GM19351 (cell line): ENCODE measurements around the gene DEFB131A.
"Not testable (repeated sequence)": the region's sequence is repeated elsewhere in the genome, so short reads cannot be mapped to it uniquely, and the experiment has no call there.

Experiments
- ATAC-seq: cut with Tn5 transposase; IDR thresholded peaks from one replicate; pipeline ENCODE4 v1.9.1; 2021; ENCODE audit warnings: mild to moderate bottlenecking, moderate library complexity; ENCODE audit not compliant: unreplicated experiment

DEFB131A gene

DNA sequence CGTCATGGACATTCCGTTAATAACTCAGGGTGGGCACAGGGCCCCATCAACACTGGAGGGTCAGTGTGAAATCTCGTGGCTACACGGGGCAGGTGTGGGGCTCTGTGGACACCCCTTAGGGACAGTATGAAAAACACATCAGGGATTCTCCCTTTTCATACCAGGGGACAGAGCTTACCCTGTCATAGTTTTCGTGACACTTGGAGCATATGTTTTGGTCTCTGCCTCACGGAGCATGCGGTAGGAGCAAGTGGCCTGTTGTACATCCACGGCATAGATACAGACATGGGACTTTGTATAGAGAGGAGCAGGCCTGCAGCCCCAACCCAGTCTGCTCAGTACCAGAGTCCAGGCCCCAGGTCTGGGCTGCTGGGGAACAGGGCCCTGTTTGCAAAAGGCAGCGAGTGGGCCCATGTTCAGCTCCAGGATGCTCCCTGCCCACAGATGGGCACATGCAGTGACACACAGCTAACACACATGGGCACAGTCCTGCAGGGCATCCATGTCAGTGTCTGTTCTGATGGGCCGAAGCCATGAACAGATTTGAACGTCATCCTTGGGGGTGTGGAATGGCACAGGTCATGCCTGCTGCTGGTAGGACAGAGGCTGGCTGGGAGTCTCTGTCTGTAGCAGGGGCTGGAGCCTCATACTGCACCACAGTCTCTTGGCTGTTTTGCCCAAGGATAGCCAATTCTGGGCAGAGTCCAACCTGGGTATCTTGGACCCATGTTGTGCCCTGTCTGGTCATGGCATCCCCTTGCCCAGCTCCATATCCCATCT is 50.2 kb downstream of the DEFB131A start:
- ATAC-seq, result not testable (repeated sequence)

DNA sequence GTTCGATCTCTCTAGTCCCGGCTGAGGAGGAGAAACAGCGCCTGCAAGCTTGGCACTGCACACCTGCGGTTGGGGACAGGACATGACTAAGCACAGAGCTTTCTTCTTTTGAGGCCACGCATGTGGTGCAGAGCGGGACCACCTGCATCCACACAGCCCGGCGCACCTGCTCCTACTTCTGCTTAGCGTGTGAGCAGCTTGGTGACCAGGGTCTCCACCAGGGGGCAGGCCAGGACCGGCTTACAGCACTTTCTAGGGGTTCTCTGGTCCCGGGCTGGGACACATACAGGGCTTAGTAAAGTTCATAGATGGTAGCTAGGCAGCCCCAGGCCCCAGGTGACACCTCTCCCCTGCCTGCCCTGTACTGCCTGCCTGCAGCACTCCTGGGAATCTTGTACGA is 51.2 kb downstream of the DEFB131A start:
- ATAC-seq, result not testable (repeated sequence)

DNA sequence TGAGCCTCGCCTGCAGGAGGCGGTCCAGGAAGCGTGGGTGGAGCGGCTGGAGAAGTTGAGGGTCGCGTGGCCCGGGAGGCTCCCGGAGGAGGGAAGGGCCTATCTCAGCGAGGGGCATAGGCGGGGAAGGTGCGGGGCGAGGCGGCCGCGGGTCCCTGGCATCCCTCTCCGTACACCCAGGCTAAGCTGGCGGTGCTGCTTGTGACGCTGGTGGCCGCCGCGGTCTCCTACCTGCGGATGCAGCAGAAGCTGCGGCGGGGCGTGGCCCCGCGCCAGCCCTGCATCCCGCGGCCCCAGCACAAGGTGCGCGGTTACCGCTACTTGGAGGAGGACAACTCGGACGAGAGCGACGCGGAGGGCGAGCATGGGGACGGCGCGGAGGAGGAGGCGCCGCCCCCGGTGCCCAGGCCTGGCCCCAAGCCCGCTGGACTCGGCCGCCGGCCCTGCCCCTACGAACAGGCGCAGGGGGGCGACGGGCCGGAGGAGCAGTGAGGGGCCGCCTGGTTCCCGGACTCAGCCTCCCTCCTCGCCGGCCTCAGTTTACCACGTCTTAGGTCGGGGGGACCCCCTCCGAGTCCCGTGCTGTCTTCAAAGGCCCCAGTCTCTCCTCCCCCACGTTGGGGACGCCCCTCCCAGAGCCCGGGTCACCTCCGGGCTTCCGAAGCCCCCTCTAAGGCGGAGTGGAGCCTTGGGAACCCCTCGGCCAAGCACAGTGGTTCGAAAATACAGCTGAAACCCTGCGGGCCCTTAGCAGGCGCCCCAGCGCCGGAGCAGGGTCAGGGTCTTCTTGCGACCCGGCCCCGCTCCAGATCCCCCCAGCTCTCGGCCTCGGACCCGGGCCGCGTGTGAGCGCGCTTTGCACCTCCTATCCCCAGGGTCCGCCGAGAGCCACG is 53.6 kb downstream of the DEFB131A start:
- ATAC-seq, result not testable (repeated sequence)

DNA sequence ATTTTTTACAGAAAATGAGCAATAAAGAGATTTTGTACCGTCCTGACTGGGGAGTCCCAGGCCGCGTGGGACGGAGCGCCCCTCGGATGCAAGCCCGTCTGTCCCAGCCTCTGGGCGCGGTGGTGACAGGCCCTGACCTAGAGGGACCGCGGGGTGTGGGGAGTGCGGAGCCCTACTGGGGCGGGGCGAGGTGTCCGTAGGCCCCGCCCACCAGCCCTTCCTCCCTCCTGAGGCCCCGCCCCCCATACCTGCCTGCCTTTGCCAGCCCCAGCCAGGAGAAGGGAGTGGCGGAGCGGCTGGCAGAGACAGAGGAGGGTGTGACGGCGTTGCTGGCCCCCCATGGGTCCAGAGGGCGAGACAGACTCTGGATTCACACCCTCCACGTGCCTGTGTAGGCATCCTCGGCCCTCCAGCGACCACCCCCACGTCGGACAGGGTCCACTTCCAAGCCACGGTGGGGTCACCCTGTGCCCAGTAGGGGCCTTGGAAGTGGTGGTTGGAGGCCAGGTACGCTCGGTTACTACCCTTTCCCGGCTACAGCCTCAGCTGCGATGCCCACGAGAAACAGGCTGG is 54.3 kb downstream of the DEFB131A start:
- ATAC-seq, result not testable (repeated sequence)

DNA sequence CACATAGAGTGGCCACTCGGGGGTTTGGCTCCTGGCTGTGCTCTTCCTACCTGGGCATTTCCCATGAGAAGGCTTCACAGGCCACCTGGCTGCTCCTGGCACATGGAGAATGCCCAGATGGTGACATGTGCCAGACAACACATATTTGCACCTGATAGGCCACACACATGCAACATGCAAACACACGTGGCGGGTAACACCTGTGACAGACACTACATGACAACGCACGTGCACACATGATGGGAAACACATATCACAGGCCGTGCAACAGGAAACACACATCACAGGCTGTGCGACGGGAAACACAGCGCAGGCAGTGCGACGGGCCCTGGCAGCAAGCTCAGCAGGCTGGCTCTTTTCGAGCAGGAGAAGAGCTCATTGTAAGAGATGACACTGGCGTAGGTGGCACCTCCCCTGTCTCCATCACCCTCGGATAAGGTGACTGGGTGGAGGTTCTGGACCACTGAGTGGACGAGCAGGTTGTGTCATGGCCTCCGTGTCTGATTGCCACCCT is 55.8 kb downstream of the DEFB131A start:
- not testable (repeated sequence) for ATAC-seq
